ENCODE results near the gene SPATA20.

SPATA20 gene

DNA sequence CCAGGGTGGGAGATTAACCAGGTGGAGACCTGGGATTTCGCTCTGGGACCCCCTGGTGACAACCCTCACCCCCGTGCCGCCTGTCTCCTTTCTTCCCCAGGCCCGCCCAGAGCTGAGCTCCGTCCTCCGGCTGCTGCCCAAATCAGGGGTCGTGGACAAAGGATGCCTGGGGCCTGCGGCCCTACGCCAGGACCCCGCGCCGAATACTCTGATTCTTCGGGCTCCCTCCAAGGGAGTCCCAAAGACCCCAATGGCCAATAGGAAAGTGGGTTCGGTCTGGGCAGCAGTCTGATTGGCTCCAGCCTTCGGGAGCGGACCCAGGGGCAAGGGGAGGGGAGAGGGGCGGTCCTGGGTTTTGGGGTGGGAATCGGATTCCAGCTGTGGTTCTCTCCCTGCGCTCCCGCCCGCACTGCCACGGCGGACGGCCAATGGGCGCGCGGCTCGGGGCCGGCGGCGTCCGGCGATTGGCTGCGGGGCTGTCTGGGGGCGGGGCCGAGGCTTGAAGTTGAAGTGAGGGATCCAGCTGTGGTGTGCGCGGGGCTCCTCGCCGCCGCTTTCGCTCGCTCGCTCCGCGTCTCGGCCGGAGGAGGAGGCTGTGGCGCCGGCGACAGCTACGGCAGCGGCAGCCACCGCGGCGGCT, 13.3 kb downstream of the SPATA20 start, which contains the start of gene CACNA1G:
Gene CACNA1G (plus strand): TSS at position 531 of the 640 bp plus-strand sequence. CDS start 745 bp downstream, outside the sequence.
- DNase-seq, result peak; percentile 31

DNA sequence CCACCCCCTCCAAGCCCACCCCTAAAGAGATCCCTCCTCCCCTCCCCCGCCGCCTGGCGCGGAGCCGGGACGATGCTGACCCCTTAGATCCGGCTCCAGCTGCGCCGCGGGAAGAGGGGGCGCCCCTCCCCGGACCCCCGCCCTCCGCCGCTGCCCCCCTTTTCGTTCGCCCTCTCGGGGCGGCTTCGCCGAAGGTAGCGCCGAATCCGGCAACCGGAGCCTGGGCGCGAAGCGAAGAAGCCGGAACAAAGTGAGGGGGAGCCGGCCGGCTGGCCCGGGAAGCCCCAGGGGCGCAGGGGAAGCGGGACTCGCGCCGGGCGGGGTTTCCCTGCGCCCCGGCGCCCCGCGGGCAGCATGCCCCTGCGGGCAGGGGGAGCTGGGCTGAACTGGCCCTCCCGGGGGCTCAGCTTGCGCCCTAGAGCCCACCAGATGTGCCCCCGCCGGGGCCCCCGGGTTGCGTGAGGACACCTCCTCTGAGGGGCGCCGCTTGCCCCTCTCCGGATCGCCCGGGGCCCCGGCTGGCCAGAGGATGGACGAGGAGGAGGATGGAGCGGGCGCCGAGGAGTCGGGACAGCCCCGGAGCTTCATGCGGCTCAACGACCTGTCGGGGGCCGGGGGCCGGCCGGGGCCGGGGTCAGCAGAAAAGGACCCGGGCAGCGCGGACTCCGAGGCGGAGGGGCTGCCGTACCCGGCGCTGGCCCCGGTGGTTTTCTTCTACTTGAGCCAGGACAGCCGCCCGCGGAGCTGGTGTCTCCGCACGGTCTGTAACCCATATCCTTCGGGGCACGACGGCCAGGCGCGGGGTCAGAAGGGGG, 14.2 kb downstream of the SPATA20 start:
- DNase-seq, result no peak

DNA sequence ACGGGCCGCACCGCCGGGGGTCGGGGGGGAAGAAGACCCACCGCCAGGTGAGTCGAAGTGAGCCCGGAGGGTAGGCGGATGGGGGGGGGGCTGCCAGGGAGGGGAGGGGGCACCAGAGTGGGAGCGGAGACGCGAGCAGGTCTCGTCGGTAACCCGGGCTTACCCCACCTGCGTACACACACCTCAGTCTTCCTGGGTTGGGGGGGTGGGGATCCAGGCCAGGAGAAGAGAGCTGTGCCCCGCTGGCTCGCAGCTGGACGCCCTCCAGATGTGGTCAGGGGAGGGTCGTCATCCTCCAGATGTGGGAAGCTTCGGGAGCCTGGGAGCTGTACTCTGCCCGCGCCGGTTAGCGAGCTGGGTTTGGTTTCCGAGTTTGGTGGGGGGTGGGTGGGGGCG, 14.8 kb downstream of the SPATA20 start:
- no peak for DNase-seq

DNA sequence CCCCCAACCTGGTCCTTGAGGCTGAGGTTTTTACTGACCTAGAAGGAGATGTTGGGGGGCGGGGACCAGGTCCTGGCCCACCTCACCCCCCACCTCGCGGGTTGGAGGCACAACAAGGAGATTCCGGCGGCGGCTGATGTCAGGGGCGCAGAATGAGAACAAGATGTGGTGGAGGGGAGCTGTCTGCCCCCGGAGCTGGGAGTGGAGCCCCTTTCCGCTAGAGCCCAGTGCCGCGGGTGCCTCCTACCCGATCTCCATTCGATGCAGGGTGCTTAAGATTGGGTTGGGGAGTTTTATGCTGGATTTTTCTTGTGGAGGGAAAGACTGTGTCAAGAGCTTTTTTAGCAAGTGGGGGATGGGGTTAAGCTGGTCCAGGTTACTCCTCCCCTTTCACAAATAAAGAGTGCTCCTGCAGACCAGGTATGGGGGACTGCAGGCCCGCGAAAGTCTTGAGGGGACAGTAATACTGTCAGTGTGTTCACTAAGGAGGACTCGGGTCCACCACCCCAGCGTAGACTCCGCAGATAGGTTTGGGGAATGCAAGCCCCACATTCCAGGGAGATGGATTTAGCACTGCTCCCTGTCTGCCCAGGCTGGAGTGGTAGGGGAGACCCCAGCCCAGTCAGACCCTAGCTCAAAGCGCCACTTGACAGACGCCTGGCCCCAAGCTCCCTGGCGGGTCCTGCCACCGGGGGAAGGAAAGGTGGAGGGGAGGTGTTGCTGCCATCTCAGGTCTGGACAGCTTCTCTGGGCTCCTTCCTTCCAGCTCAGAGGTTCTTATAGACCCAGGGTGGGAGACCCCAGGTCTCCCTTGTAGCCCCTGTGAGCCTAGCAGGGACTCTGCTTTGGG, 15.5 kb downstream of the SPATA20 start:
- no peak for DNase-seq

DNA sequence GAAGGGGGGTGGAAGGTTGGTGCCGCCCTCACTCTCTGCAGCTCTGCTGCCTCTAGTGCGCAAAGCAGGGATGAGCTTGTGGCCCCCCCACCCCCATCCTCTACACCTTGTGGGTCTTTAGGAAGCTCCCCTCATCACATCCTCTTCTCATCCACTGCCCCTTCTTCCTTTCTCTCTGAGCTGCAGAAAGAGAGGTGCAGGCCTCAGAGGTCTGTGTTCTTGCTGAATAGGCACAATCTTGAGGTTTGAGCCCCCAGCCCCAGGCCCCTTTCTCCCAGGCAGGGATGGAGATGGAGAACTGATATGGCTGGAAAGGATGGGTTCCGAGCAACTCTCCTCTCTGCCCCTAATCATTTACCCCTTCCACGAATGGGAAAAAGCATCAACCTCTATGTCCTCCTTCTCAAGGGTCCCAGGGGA, 16.1 kb downstream of the SPATA20 start:
- DNase-seq, result no peak

DNA sequence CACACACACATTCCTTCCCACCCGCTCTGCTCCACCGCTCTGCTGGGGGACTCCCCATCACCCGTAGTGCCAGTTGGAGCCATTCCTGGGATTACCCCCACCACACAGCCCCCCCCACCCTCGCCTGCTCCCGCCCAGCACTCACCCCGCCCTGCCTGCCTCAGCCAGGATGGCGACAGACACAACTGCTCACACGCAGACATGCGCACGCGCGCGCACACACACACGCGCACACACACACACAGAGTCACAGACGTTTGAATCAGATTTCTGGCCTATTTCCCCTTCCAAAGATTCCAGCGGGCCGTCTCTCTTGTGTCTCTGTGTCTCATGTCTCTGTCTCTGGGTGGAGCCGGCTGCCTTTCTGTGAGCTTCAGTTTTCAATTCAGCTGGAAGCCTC, 17.9 kb downstream of the SPATA20 start:
- no peak for DNase-seq

DNA sequence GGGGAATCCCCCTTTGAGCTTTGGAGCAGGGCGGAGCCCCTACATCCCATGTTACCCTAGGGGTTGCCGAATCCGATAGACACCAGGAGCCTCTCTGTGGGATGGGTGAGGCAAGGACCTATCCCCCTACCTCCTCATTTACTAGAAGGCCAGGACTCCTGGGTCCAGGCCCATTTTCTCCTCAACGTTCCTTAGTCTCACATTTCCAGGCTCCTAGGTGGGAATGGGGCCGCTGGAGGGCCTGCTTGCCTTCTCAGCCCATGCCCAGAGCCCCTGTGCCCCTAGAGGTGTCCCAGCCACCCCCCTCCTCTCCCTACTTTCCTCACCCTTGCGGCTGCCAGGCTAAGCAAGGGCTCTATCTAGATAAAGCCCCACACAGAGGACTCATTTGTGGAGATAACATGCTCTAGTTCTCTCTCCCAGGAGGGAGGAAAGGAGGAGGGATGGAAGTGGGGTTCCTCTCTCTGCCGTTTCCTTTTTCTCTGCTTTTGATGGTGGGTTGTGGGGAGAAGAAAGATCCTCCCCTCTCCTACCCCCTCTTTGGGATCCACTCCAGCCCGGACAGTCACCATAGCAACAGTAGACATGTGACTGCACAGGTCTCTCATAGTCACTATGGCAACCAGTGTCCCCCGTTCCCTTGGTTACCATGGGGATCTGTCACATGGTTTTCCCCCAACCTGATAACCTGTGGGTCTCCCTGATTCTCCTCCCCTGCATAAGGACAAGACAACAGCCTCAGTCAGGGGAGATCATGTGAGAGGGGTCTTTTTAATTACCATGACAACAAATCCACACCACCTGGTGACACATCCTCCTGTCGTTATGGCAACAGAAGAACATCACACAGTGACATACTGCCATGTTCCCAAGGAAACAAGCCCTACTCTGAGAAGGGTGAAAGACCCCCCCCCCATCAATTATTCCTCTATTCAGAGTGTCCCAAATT, 18.7 kb downstream of the SPATA20 start:
- DNase-seq, result no peak

DNA sequence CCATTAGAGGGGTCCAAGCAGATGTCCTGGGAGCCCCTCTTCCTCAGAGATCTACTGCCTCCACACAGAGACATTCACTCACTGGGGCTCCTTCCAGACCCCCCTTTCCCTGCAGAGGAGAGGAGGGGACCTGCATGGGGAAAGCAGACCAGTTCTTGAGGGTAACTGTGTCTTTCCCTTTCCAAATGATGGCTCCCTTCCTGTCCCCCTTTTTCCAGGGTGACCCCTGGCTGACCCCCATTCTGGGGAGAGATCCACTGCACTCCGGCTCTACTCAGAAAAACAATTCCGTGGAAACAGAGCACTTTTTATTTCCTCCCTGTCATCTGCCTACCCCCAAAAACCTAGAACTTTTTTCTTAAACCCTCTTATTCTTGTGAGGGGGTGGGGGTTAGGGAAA, 19.9 kb downstream of the SPATA20 start:
- DNase-seq, result no peak

DNA sequence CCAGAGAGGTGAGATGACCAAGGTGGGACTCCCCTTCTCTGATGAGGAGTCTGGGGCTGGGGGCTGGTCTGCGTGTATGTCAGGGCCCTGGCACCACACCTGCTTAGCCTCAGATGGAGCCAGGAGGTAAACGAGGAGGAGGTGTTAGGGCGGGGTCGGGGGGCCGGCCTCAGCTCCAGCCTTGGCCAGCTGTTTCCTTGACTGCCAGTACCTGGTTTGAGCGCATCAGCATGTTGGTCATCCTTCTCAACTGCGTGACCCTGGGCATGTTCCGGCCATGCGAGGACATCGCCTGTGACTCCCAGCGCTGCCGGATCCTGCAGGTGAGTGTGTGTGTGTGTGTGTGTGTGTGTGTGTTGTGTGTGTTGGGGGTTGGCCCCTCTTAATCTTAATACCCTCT, 21.7 kb downstream of the SPATA20 start:
- no peak for DNase-seq

DNA sequence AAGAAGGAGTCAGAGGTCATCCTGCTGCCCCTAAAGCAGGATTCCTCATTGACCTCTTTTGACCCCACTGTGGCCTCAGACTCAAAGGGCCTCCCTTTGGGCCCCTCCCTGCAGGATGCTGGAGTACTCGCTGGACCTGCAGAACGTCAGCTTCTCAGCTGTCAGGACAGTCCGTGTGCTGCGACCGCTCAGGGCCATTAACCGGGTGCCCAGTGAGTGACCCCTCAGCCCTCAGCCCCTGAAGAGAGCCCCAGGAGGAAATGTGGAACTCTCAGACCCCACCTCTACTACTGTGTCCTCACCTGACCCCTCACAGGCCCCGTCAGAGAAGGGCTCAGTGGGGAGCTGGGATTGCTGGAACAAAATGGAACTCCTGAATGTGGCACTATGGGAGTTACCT, 22.6 kb downstream of the SPATA20 start:
- no peak for DNase-seq

DNA sequence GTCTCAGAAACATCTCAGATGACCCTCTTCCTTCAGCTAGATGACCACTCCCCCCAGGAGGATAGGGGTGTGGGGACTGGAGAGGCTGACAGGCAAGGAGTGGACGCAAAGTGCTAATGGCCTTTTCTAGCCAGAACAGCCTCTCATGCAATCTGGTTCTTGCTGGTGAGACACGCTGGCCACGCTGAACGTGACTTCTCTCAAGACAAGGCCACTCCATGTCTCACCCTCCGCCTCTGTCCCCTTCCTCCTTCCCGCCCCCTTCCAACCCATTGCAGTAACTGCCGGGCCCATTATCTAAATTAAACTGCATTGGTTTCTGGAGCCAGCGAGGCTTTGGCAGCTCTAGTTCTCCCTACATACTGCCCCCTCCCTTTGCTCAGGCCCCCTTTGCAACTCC, 23.1 kb downstream of the SPATA20 start:
- no peak for DNase-seq

DNA sequence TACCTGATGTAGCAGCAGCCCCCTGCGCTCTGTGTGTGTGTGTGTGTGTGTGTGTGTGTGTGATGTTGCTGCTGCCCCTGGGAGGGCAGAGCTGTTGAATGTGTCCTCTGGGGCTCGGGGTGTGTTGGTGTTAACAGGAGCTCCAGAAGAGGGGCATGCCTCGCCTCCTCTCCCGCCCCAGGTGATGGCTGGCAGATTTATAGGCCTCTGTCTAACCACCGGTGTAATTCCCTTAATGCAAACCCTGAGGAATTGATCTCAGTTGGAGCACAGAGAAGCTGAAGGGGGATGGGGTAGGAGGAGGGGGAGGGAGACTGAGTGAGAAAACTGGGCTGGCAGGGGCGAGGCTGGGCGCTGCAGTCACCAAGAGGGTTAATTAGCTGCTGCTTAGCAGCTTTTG, 23.6 kb downstream of the SPATA20 start:
- DNase-seq, result no peak

DNA sequence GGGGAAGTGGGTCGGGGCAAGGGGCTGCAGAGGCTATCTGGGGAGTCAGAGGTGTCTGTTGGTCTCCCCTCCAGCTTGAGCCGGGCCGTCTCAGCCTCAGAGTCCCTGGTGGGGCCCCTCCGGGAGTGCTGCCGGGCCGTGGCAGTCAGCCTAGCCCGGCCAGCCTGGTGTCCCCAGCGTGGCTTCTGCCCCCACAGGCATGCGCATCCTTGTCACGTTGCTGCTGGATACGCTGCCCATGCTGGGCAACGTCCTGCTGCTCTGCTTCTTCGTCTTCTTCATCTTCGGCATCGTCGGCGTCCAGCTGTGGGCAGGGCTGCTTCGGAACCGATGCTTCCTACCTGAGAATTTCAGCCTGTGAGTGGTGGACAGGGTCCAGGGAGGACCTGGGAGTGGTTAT, 24.7 kb downstream of the SPATA20 start:
- DNase-seq, result no peak

DNA sequence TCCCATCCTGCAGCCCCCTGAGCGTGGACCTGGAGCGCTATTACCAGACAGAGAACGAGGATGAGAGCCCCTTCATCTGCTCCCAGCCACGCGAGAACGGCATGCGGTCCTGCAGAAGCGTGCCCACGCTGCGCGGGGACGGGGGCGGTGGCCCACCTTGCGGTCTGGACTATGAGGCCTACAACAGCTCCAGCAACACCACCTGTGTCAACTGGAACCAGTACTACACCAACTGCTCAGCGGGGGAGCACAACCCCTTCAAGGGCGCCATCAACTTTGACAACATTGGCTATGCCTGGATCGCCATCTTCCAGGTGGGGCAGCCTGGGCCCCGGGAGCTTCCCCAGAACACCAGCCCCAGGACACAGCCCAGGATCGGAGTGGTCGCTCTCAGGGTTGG, 25.6 kb downstream of the SPATA20 start:
- DNase-seq, result no peak

DNA sequence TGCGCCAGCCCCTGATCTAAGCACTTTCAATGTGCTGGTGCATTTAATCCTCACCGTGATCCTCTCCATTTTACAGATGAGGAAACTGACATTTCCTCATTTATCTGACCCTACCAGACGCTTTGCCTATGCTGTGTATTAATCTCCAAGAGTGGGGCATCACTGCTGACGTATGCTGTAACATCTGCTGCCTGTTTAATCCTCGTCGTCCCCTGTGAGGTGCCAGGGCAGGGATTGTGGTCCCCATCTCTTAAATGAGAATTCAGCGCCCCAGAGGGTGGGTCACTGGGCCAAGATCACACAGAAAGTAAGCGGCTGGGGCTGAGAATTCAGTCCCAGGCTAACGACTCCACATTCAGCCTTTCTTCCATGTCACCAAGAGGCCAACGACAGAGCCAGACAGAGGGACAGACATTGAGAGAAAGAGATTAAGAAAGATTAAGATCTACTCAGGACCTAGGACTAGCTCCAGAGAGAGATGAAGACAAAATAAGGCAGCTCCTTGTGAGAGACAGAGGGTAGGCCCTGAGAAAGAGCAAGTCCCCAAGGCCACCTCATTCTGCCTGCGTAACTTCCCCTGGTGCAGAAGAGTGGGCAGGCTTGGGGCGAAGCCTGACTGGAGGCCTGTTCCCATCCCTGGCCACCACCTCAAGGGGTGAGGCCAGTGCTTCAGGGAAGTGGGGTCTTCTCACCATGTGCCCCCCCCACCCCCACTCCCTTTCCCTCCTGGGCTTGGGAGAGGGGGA, 27.1 kb downstream of the SPATA20 start:
- no peak for DNase-seq

DNA sequence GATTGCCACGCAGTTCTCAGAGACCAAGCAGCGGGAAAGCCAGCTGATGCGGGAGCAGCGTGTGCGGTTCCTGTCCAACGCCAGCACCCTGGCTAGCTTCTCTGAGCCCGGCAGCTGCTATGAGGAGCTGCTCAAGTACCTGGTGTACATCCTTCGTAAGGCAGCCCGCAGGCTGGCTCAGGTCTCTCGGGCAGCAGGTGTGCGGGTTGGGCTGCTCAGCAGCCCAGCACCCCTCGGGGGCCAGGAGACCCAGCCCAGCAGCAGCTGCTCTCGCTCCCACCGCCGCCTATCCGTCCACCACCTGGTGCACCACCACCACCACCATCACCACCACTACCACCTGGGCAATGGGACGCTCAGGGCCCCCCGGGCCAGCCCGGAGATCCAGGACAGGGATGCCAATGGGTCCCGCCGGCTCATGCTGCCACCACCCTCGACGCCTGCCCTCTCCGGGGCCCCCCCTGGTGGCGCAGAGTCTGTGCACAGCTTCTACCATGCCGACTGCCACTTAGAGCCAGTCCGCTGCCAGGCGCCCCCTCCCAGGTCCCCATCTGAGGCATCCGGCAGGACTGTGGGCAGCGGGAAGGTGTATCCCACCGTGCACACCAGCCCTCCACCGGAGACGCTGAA, 28.7 kb downstream of the SPATA20 start:
- DNase-seq, result no peak

DNA sequence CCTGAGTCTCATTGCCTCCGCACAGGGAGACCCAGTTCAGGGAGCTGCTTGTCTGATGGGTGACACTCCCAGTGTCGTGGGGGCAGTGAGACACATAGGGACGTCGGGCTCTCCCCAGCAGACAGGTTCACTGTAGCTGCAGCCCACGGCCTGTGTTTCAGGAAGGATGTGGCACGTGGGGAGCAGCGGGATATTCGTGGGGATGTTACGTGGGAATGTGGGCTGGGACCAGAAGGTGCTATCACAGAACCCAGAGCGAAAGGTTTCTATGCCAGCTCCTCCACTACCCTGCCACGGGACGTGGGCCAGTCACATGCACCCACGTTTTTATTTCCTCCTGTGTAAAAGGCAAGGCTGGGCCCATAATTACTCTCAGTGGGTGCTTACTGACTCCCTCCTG, 29.9 kb downstream of the SPATA20 start:
- DNase-seq, result no peak

DNA sequence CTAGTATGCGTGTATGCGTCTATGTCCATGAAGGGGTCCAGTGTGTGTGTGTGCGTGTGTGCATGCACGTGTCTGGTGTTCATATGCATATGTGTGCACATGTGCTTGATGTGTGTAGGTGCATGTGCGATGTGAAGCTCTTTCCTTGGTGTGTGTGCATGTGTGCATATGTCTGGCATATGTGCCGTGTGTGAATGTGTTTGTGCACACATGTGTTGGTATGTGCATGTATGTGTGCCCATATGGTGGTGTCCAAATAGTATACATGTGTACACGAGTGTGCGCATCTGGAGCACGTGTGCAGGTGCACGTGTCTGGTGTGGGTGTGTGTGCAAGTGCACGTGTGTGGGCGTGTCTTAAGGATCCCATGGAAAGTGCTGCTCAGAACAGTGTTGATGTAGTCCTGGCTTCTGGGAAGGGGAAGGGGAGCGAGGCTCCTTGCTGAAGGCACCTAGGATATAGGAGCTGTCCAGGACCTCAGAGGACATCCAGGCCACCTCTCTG, 30.5 kb downstream of the SPATA20 start:
- no peak for DNase-seq

DNA sequence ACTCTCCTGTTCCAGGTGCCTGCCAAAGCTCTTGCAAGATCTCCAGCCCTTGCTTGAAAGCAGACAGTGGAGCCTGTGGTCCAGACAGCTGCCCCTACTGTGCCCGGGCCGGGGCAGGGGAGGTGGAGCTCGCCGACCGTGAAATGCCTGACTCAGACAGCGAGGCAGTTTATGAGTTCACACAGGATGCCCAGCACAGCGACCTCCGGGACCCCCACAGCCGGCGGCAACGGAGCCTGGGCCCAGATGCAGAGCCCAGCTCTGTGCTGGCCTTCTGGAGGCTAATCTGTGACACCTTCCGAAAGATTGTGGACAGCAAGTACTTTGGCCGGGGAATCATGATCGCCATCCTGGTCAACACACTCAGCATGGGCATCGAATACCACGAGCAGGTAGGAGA, 31.2 kb downstream of the SPATA20 start:
- no peak for DNase-seq

DNA sequence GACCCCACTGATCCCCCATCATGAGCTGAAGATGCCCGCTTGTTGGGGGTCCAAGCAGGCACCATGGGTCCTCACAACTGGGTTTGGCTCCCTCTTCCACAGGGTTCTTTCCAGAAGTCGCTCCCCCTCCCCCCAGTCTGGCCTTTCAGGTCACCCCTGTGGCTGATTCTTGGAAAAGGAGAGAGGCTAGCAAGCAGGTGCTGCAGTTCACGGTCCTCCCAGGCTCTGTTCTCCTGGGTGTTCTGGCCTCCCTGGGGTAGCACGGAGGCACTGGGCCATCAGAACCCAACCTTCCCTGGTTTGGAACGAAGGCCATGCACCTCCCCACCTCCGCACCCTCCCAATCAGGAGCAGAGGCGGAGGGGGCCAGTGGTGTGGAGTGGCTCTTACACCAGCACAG, 32.4 kb downstream of the SPATA20 start:
- no peak for DNase-seq

DNA sequence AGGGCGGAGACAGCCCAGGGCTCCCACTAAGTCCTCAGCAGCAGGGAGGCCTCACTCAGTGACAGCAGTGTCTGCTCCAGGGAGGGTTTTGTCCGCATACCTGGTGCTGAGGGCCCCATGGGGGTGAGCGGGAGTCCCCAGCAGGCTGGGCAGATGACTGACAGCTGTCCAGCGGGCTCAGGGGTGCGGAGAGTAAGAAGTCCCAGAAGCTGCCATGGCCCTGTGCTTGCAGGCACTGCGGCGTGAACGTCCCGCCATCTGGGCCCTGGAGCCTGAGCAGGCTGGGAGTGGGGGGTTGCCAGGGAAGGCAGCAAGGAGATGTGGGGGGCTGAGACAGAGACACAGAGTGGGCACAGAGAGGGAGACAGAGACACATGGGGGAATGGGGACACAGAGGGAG, 33.7 kb downstream of the SPATA20 start:
- DNase-seq, result no peak

Measured in GF-D8 (cell line).